Ascending aorta (tissue), 2 donors: ENCODE data around the gene COL6A1. TPM values are rescaled to one million over a fixed set of nuclear protein-coding genes. Genes with fewer than 3 reads are reported as not detected.

ENCODE experiments used
- DNase-seq, 2 donors: peaks; one replicate each; pipeline ENCODE4 v3.0.0-alpha.2; 2019; ENCODE audit warnings: low spot score in 2 of 2
- H3K27ac ChIP-seq, 2 donors: fragments of 200-600 bp; sonication (generic); one replicate each; pipeline ENCODE4 v1.5.1; 2016 to 2017; ENCODE audit warnings: mild to moderate bottlenecking in 1 of 2
- H3K27me3 ChIP-seq: fragments of 200-600 bp; sonication (generic); one replicate; pipeline ENCODE4 v1.5.1; 2017
- H3K36me3 ChIP-seq, 2 donors: fragments of 200-600 bp; sonication (generic); one replicate each; pipeline ENCODE4 v1.5.1; 2016
- H3K4me1 ChIP-seq, 2 donors: fragments of 200-600 bp; sonication (generic); one replicate each; pipeline ENCODE4 v1.5.1; 2016 to 2017; ENCODE audit warnings: mild to moderate bottlenecking in 1 of 2
- H3K4me3 ChIP-seq, 2 donors: fragments of 200-600 bp; sonication (generic); one replicate each; pipeline ENCODE4 v1.5.1; 2016 to 2017; ENCODE audit warnings: mild to moderate bottlenecking in 1 of 2
- H3K9me3 ChIP-seq, 2 donors: fragments of 200-600 bp; sonication (generic); one replicate each; pipeline ENCODE4 v1.5.1; 2016
- CTCF ChIP-seq, 3 experiments: fragments of 200-600 bp in 2 of 3; fragments of 450-650 bp in 1 of 3; sonication (generic) in 2 of 3; IDR thresholded peaks; one replicate each; pipeline ENCODE4 v1.5.1; 2016 to 2019; ENCODE audit warnings: antibody characterized with exemption in 3 of 3, mild to moderate bottlenecking in 1 of 3, moderate library complexity in 1 of 3
- intact Hi-C: fragments of 100-400 bp; cut with DNase I; formaldehyde crosslinking; loops from one replicate; pipeline ENCODE4 v1.15.1; 2023
- total RNA-seq: library from RNA; depleted of rRNA; stranded (reverse); fragments of >200 nt; gene quantifications from one replicate; pipeline ENCODE4 v1.1.0, GENCODE V29; 2016

Gene COL6A1
- total RNA-seq, 1 donor from 2014 or later: 1,564 TPM

- Histone ChIP-seq H3K9me3 (no peaks in the 10 kb centered on the region), H3K36me3 (peaks cover 98 to 100% of the 10 kb centered on the region in 2 donors), H3K27me3 (no peaks in the 10 kb centered on the region), H3K27ac (peak overlapping the region; percentile 82 to 85), H3K4me3 (no peak overlapping the region), H3K4me1 (peaks cover 2 to 4% of the 10 kb centered on the region in 2 donors)
- intact Hi-C loops: no loop called here
- peak in 1 of 2 donors; percentile 73 for DNase-seq
- TF ChIP-seq CTCF (IDR thresholded peaks at IDR 0.05): no peak
Observed at GRCh38 chr21:45993210-45994085, 11.9 kb downstream of the COL6A1 start.

GRCh38 chr21:45994086-45994661 is 12.6 kb downstream of the COL6A1 start:
- Histone ChIP-seq H3K4me1 (peaks cover 2 to 4% of the 10 kb centered on the region in 2 donors), H3K4me3 (no peak overlapping the region), H3K36me3 (peaks cover 98 to 100% of the 10 kb centered on the region in 2 donors), H3K9me3 (no peaks in the 10 kb centered on the region), H3K27me3 (no peaks in the 10 kb centered on the region), H3K27ac (peak overlapping the region; percentile 82 to 85)
- intact Hi-C loops: no loop called here
- peak in 1 of 2 donors; percentile 56 for DNase-seq
- no peak for TF ChIP-seq CTCF (IDR thresholded peaks at IDR 0.05)

GRCh38 chr21:45994759-45995685 is 13.5 kb downstream of the COL6A1 start:
- Histone ChIP-seq H3K4me1 (peaks cover 2 to 4% of the 10 kb centered on the region in 2 donors), H3K36me3 (peaks cover 94 to 97% of the 10 kb centered on the region in 2 donors), H3K27ac (peak overlapping the region; percentile 82 to 85), H3K9me3 (no peaks in the 10 kb centered on the region), H3K27me3 (no peaks in the 10 kb centered on the region), H3K4me3 (no peak overlapping the region)
- intact Hi-C loops: no loop called here
- TF ChIP-seq CTCF (IDR thresholded peaks at IDR 0.05): no peak
- DNase-seq: peak in 1 of 2 donors; percentile 58

GRCh38 chr21:45995686-45996179 is 14.2 kb downstream of the COL6A1 start:
- Histone ChIP-seq H3K9me3 (no peaks in the 10 kb centered on the region), H3K4me1 (peaks cover 2 to 4% of the 10 kb centered on the region in 2 donors), H3K4me3 (no peak overlapping the region), H3K27ac (peak overlapping the region; percentile 82 to 85), H3K27me3 (no peaks in the 10 kb centered on the region), H3K36me3 (peaks cover 94 to 97% of the 10 kb centered on the region in 2 donors)
- DNase-seq: peak in 1 of 2 donors; percentile 61
- TF ChIP-seq CTCF (IDR thresholded peaks at IDR 0.05): no peak
- intact Hi-C loops: no loop called here
